KOPT-K1 (cell line): Measurements from ENCODE around the gene SLC38A8.

ENCODE experiments used
- H3K27ac ChIP-seq: fragments of 200-600 bp; sonication (generic); 2 replicates; pipeline ENCODE4 v1.5.1; 2016; ENCODE audit warnings: antibody characterized with exemption, mild to moderate bottlenecking, low read depth, low read length; ENCODE audit not compliant: poor library complexity, severe bottlenecking
- H3K36me3 ChIP-seq: fragments of 200-600 bp; sonication (generic); 2 replicates; pipeline ENCODE4 v1.5.1; 2017; ENCODE audit warnings: antibody characterized with exemption, mild to moderate bottlenecking, low read length, moderate library complexity; ENCODE audit not compliant: insufficient read depth
- H3K9me3 ChIP-seq: fragments of 200-600 bp; sonication (generic); 2 replicates; pipeline ENCODE4 v1.5.1; 2017; ENCODE audit warnings: antibody characterized with exemption, low read length, mild to moderate bottlenecking; ENCODE audit not compliant: insufficient read depth, poor library complexity, severe bottlenecking

SLC38A8 gene

DNA sequence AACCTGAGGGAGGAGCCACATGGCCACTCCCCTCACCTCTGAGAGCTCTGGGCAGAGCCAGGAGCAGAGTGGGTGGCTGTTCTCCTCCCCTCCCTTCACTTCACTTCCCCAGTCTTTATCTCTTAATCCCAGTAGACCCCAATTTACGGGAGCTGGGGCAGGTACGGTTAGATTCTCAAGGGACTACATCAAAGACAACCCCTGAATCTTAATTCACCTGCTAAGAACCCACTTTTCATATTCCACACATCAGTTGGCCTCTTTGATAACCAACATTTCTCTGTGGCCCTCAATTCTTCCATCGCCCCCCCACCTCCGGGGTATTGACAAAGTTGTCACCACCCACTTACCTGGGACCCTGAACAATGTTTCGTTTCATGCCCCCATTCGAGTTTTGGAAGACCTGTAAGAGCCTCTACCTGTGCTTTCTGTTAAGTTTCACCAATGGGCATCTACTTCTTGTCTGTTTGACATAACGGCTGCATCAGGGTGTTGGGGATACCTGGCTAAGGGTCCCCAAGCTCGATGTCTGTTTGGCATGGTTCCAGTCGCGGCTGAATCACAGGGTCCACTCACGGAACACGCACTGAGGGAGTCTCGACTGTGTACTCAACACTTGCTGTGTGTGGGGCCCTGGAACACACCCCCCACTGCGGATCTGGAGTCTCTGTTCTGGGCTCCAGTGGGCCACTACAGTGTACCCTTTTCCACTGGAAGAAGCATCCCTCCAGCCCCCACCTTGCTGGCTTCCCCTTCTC lies 27.8 kb downstream of the SLC38A8 start:
- H3K27ac ChIP-seq, result no peak overlapping the region
- H3K36me3 ChIP-seq, result no peaks in the 10 kb centered on the region
- H3K9me3 ChIP-seq, result peaks cover 49% of the 10 kb centered on the region

DNA sequence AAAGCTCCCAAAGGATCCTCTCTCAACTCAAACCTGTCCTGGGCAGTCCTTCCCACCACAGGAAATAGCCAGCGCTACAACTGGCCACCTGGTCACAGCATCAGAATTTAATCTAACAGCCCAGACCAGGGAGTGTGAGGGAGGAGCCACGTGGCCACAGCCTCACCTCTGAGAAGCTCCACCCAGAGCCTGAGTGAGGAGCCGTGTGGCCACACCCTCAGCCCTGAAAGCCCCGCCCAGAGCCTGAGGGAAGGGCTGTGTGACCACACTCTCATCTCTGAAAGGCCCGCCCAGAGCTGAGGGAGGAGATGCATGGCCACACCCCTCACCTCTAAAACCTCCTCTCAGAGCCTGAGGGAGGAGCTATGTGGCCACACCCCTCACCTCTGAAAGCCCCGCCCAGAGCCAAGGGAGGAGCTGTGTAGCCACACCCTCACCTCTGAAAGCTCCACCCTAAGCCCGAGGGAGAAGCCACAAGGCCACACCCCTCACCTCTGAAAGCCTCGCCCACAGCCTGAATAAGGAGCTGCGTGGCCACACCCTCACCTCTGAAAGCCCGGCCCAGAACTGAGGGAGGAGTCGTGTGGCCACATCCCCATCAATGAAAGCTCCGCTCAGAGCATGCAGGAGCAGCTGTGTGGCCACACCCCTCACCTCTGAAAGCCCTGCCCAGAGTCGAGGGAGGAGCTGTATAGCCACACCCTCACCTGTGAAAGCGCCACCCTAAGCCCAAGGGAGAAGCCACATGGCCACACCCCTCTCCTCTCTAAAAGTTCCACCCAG lies 28.6 kb downstream of the SLC38A8 start:
- no peak overlapping the region for H3K27ac ChIP-seq
- H3K36me3 ChIP-seq, result no peaks in the 10 kb centered on the region

GRCh38 chr16:84009282-84009681 lies 33.3 kb downstream of the SLC38A8 start:
- Histone ChIP-seq H3K27ac (no peak overlapping the region), H3K36me3 (no peaks in the 10 kb centered on the region), H3K9me3 (peaks cover 1% of the 10 kb centered on the region)

More for the DNA sequence above, 28.6 kb downstream of the SLC38A8 start:
- H3K9me3 ChIP-seq, result peaks cover 41% of the 10 kb centered on the region

DNA sequence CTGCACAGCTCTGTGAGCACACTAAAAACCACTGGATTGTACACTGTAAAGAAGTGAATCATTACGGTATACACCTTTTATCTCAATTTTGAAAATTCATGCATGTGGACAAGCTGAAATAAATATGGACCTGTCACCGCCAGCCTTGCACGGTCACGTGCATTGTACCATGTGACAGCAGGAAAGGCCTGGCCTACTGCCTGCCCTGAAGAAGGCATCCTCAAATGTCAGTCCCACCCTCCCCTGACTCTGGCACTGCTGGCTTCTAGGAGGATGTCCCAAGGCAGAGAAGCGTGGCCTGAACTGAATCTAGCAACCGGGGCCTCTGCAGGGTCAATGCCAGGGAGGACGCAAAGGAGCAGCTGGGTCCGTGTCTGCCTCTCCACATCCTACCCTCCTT lies 34.6 kb downstream of the SLC38A8 start:
- Histone ChIP-seq H3K36me3 (no peaks in the 10 kb centered on the region), H3K9me3 (no peaks in the 10 kb centered on the region), H3K27ac (no peak overlapping the region)

DNA sequence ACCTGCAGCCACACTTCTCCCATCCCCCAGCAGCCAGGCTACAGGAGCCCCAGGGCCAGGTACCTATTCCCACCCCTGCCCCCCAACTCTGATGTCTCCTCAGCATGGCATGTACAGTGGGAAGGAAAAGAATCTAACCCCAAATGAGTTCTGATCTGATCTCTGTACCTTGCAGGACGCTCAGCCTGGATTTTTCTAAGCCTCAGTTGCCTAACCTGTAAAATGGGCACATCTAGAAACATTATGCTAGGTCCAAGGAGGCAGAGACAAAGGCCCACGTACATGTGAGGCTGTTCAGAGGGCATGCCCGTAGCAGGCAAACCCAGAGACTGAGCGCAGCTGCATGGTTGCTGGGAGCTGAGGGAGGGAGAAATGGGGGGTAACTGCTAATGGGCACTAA lies 35.1 kb downstream of the SLC38A8 start:
- H3K9me3 ChIP-seq, result no peaks in the 10 kb centered on the region
- H3K36me3 ChIP-seq, result no peaks in the 10 kb centered on the region
- H3K27ac ChIP-seq, result no peak overlapping the region

DNA sequence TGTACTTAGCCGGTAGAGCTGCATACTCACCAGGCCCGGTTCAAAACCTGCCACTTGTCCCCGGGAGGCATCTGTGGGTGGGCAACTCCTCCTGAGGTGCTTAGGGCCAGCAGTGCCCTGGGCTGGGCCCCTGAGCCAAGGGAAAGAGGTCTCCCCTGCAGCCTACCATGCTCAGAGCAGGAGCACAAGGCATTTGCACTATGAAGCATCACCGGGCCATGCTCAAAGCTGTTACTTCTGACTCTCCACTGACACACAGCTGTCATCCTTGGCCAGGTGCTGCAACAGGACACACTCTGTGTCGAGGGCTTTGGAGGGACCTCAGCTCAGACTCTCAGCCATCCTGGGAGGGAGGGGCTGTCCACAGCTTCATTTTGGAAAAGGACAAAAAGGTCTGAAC lies 37.2 kb downstream of the SLC38A8 start:
- Histone ChIP-seq H3K9me3 (no peaks in the 10 kb centered on the region), H3K36me3 (no peaks in the 10 kb centered on the region)

GRCh38 chr16:84004442-84004841 lies 38.2 kb downstream of the SLC38A8 start:
- Histone ChIP-seq H3K27ac (no peak overlapping the region), H3K9me3 (no peaks in the 10 kb centered on the region), H3K36me3 (no peaks in the 10 kb centered on the region)

More for the DNA sequence above, 37.2 kb downstream of the SLC38A8 start:
- H3K27ac ChIP-seq, result no peak overlapping the region

GRCh38 chr16:84003038-84003437 lies 39.6 kb downstream of the SLC38A8 start:
- Histone ChIP-seq H3K27ac (no peak overlapping the region), H3K36me3 (no peaks in the 10 kb centered on the region), H3K9me3 (no peaks in the 10 kb centered on the region)

- Histone ChIP-seq H3K36me3 (no peaks in the 10 kb centered on the region), H3K9me3 (no peaks in the 10 kb centered on the region)
These were observed 40.9 kb downstream of the SLC38A8 start for GRCh38 chr16:84001726-84002125.

DNA sequence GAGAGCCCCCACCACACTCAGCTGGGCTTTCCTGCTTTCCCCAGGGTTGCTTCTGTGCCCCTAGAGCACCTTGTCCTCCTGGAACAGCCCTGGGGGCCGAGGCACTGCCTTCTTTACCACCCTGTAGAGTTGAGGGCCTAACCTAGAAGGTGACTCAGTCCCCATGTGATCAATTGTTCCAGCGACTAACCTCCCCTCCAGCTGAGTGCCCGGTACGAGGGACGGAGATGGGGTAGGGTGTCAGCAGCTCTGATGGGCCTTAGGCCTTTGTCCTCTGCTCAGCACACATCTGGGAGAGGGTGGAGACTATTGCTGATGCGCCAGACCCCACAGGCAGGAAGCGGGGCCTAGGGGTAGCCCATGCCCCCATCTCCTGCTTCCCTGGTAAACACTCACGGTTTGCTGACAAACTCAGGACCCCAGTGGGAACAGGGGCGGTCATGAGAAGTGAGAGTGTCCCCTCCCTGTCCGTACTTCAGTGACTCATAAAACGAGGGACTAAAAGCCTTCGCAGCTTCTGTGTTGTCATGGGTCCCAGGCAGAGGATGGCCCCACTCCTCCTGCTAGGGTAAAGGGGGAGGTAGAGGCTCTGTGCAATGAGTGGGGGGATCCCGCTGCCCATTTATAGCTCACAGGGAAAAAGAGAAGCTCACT lies 41.5 kb downstream of the SLC38A8 start:
- Histone ChIP-seq H3K9me3 (no peaks in the 10 kb centered on the region), H3K27ac (no peak overlapping the region), H3K36me3 (no peaks in the 10 kb centered on the region)

More at GRCh38 chr16:84001726-84002125, 40.9 kb downstream of the SLC38A8 start:
- H3K27ac ChIP-seq, result no peak overlapping the region

DNA sequence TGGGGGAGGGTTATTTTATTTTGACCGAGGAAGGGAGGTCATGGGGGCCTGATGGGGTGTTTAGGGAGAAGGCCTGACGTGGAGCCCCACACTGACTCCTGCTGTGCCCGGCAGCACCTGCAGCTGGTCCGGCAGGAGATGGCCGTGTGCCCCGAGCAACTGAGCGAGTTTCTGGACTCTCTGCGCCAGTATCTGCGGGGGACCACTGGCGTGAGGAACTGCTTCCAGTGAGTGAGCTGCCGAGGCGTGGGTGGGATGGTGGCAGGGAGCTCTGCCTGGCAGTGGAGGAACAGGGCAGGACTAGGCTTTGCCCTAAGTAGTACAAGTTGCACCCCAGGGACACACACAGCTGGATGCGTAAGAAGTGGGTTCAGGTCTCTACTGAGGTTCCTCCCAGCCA lies 44.5 kb downstream of the SLC38A8 start:
- no peaks in the 10 kb centered on the region for H3K9me3 ChIP-seq

GRCh38 chr16:83996481-83997252 lies 45.9 kb downstream of the SLC38A8 start:
- H3K36me3 ChIP-seq, result no peaks in the 10 kb centered on the region
- no peaks in the 10 kb centered on the region for H3K9me3 ChIP-seq
- no peak overlapping the region for H3K27ac ChIP-seq

More for the DNA sequence above, 44.5 kb downstream of the SLC38A8 start:
- H3K36me3 ChIP-seq, result no peaks in the 10 kb centered on the region
- H3K27ac ChIP-seq, result no peak overlapping the region

DNA sequence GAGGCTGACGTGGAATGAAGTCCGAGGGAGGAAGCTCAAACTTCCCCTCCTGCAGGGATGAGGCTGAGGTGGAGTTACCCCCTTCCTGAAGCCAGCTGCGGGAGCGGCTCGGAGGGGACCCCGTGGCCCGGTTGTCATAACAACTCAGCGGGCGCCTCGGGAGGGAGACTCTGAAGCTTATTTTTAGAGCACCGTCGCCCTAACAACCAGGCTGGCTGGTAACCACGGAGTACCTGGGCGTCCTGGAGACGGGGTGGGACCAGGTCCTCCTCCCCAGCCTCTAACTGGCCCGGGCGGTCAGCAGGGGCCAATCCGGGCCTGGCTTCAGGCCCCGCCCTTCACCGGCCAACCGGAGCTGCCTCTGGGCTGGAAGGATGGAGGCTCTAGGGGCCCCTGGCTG lies 46.8 kb downstream of the SLC38A8 start:
- Histone ChIP-seq H3K27ac (no peak overlapping the region), H3K9me3 (no peaks in the 10 kb centered on the region), H3K36me3 (no peaks in the 10 kb centered on the region)

- no peak overlapping the region for H3K27ac ChIP-seq
- H3K36me3 ChIP-seq, result no peaks in the 10 kb centered on the region
- H3K9me3 ChIP-seq, result no peaks in the 10 kb centered on the region
These were observed 47.9 kb downstream of the SLC38A8 start for GRCh38 chr16:83994703-83995102.

DNA sequence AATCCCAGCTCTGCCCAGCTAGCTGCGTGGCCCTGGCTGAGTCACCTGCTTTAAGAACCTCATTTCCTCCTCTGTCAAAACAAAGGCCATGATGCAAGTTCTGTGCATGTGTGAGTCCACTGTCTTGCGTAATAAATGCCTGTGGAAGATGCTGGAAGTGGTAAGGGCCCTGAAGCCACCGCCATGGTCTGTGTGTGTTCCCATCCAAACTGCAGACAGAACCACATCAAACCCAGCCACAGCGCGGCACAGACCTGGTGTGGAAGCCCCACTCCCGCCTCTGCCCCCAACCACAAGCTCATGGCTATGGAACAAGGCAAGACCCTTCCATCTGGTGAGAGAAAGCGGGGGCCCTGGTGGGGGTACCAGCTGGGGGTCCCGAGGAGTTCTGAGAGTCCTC lies 48.5 kb downstream of the SLC38A8 start:
- Histone ChIP-seq H3K9me3 (no peaks in the 10 kb centered on the region), H3K27ac (no peak overlapping the region), H3K36me3 (no peaks in the 10 kb centered on the region)
